CD14-positive monocyte (primary cell): Measurements from ENCODE around the gene NPAS3. TPM values are rescaled to one million over a fixed set of nuclear protein-coding genes. Genes with fewer than 3 reads are reported as not detected.

Experiments
- DNase-seq, 3 donors: peaks; one replicate each; pipeline ENCODE4 v3.0.0-alpha.2; 2011 to 2022
- H2AFZ ChIP-seq: 2 replicates; pipeline ENCODE4 v1.6.0; 2012; ENCODE audit warnings: mild to moderate bottlenecking, low read depth, low read length, inconsistent platforms; ENCODE audit not compliant: insufficient read depth, poor library complexity, severe bottlenecking
- H3K27ac ChIP-seq, 2 donors: 1 replicate in 1 of 2; 2 replicates in 1 of 2; pipeline ENCODE4 v1.5.1; 2012 to 2013; ENCODE audit warnings: low read length in 2 of 2, control low read depth in 1 of 2, inconsistent platforms in 1 of 2, low read depth in 1 of 2, mild to moderate bottlenecking in 1 of 2
- H3K27me3 ChIP-seq, 2 donors: one replicate each; pipeline versions ENCODE4 v1.6.0 to v1.6.1; 2011 to 2013; ENCODE audit warnings: low read length in 2 of 2; ENCODE audit not compliant: control insufficient read depth in 2 of 2, insufficient read depth in 2 of 2
- H3K36me3 ChIP-seq, 2 donors: replicated peaks in 1 of 2; 1 replicate in 1 of 2; 2 replicates in 1 of 2; pipeline versions ENCODE4 v1.5.1 to v1.6.1; 2012 to 2013; ENCODE audit warnings: low read length in 2 of 2, control low read depth in 1 of 2, inconsistent platforms in 1 of 2, mild to moderate bottlenecking in 1 of 2; ENCODE audit not compliant: insufficient read depth in 2 of 2, control insufficient read depth in 1 of 2
- H3K4me1 ChIP-seq, 2 donors: 1 replicate in 1 of 2; 2 replicates in 1 of 2; pipeline versions ENCODE4 v1.5.1 to v1.6.1; 2012 to 2013; ENCODE audit warnings: low read length in 2 of 2, control low read depth in 1 of 2, inconsistent platforms in 1 of 2, mild to moderate bottlenecking in 1 of 2, moderate library complexity in 1 of 2; ENCODE audit not compliant: insufficient read depth in 2 of 2, control insufficient read depth in 1 of 2
- H3K4me2 ChIP-seq: replicated peaks from 2 replicates; pipeline ENCODE3; 2012; ENCODE audit warnings: low read length, moderate library complexity, mild to moderate bottlenecking; ENCODE audit not compliant: poor library complexity, severe bottlenecking; ENCODE audit errors: extremely low read depth
- H3K4me3 ChIP-seq, 3 experiments: fragments of 200-600 bp in 1 of 3; sonication (generic) in 1 of 3; replicated peaks in 1 of 3; 1 replicate in 2 of 3; 2 replicates in 1 of 3; pipeline ENCODE4 v1.5.1; 2011 to 2013; ENCODE audit warnings: low read length in 3 of 3, mild to moderate bottlenecking in 3 of 3, control low read depth in 2 of 3, low read depth in 2 of 3, inconsistent platforms in 1 of 3, moderate library complexity in 1 of 3
- H3K79me2 ChIP-seq: 2 replicates; pipeline ENCODE4 v1.6.0; 2012; ENCODE audit warnings: mild to moderate bottlenecking, control low read depth, inconsistent platforms, low read length, moderate library complexity; ENCODE audit not compliant: insufficient read depth
- H3K9ac ChIP-seq: 2 replicates; pipeline ENCODE4 v1.6.0; 2017; ENCODE audit warnings: low read length, mild to moderate bottlenecking; ENCODE audit not compliant: insufficient read depth, poor library complexity, severe bottlenecking
- H3K9me3 ChIP-seq, 2 donors: replicated peaks in 1 of 2; 1 replicate in 1 of 2; 2 replicates in 1 of 2; pipeline versions ENCODE4 v1.5.1 to v1.6.1; 2012 to 2013; ENCODE audit warnings: low read length in 2 of 2, control low read depth in 1 of 2; ENCODE audit not compliant: control insufficient read depth in 1 of 2, insufficient read depth in 1 of 2
- H4K20me1 ChIP-seq: 2 replicates; pipeline ENCODE4 v1.6.0; 2012; ENCODE audit warnings: mild to moderate bottlenecking, low read length, control low read depth, moderate library complexity; ENCODE audit not compliant: insufficient read depth
- H3K27ac Mint-ChIP-seq, 7 donors: one replicate each; pipeline ENCODE4 v1.8.0; 2020; ENCODE audit warnings: mild to moderate bottlenecking in 7 of 7, mixed read lengths in 7 of 7, moderate library complexity in 6 of 7, inconsistent platforms in 2 of 7
- H3K27me3 Mint-ChIP-seq, 3 donors: one replicate each; pipeline ENCODE4 v1.8.0; 2021 to 2022; ENCODE audit warnings: low read depth in 3 of 3, mild to moderate bottlenecking in 3 of 3, mixed read lengths in 3 of 3, moderate library complexity in 3 of 3, inconsistent platforms in 1 of 3
- H3K36me3 Mint-ChIP-seq, 2 donors: one replicate each; pipeline ENCODE4 v1.8.0; 2020; ENCODE audit warnings: mixed read lengths in 2 of 2, inconsistent platforms in 1 of 2, mild to moderate bottlenecking in 1 of 2
- H3K4me1 Mint-ChIP-seq: one replicate; pipeline ENCODE4 v1.8.0; 2020; ENCODE audit warnings: mild to moderate bottlenecking, mixed read lengths
- H3K4me3 Mint-ChIP-seq, 2 donors: one replicate each; pipeline ENCODE4 v1.8.0; 2020; ENCODE audit warnings: mild to moderate bottlenecking in 2 of 2, mixed read lengths in 2 of 2, moderate library complexity in 1 of 2
- H3K9me3 Mint-ChIP-seq, 7 donors: one replicate each; pipeline ENCODE4 v1.8.0; 2020 to 2022; ENCODE audit warnings: mixed read lengths in 7 of 7, mild to moderate bottlenecking in 6 of 7, moderate library complexity in 6 of 7, inconsistent platforms in 2 of 7
- WGBS: methylation state at CpG from one replicate; pipeline ENCODE4 v1.1.5; 2013; ENCODE audit warnings: missing lambda C conversion rate; ENCODE audit not compliant: insufficient coverage; 5-methylcytosine and 5-hydroxymethylcytosine counted together
- intact Hi-C, 2 donors: fragments of 100-400 bp; cut with micrococcal nuclease; formaldehyde crosslinking; loops; one replicate each; pipeline versions ENCODE4 v1.15.0 to v1.15.1; 2023
- polyA plus RNA-seq, 3 donors: library from polyadenylated mRNA; depleted of rRNA in 1 of 3; unstranded in 2 of 3; stranded (reverse) in 1 of 3; fragments of 300-500 nt in 2 of 3; fragments of >200 nt in 1 of 3; fragmentation: Illumina TruSeq in 2 of 3; gene quantifications; 1 replicate in 2 of 3; 2 replicates in 1 of 3; pipeline ENCODE4 v1.2.3, GENCODE V29; 2012 to 2021
- TF ChIP-seq, protein P1 (sequence below): fragments of 200-600 bp; IDR thresholded peaks from one replicate; pipeline ENCODE4 v1.8.0; 2022; ENCODE audit warnings: antibody characterized with exemption, mild to moderate bottlenecking

The NPAS3 gene
- polyA plus RNA-seq, 3 donors = not detected

GRCh38 chr14:33629792-33630191 lies 691.1 kb downstream of the NPAS3 start:
- Histone ChIP-seq H3K4me3 (no peak overlapping the region), H2AFZ (no peak overlapping the region), H3K4me2 (no peak overlapping the region), H3K9ac (no peak overlapping the region), H3K36me3 (no peaks in the 10 kb centered on the region), H3K9me3 (no peaks in the 10 kb centered on the region), H4K20me1 (no peaks in the 10 kb centered on the region), H3K79me2 (no peaks in the 10 kb centered on the region), H3K4me1 (no peaks in the 10 kb centered on the region), H3K27me3 (no peaks in the 10 kb centered on the region), H3K27ac (no peak overlapping the region)
- Mint-ChIP-seq H3K27ac (no peak overlapping the region), H3K36me3 (no peaks in the 10 kb centered on the region), H3K27me3 (peaks cover 0 to 6% (median 0%) of the 10 kb centered on the region in 3 donors), H3K4me1 (no peaks in the 10 kb centered on the region), H3K9me3 (peaks cover 0 to 5% (median 0%) of the 10 kb centered on the region in 7 donors), H3K4me3 (no peak overlapping the region)
- intact Hi-C loops = no loop called here
- DNase-seq = no peak
- TF ChIP-seq, protein P1, sequence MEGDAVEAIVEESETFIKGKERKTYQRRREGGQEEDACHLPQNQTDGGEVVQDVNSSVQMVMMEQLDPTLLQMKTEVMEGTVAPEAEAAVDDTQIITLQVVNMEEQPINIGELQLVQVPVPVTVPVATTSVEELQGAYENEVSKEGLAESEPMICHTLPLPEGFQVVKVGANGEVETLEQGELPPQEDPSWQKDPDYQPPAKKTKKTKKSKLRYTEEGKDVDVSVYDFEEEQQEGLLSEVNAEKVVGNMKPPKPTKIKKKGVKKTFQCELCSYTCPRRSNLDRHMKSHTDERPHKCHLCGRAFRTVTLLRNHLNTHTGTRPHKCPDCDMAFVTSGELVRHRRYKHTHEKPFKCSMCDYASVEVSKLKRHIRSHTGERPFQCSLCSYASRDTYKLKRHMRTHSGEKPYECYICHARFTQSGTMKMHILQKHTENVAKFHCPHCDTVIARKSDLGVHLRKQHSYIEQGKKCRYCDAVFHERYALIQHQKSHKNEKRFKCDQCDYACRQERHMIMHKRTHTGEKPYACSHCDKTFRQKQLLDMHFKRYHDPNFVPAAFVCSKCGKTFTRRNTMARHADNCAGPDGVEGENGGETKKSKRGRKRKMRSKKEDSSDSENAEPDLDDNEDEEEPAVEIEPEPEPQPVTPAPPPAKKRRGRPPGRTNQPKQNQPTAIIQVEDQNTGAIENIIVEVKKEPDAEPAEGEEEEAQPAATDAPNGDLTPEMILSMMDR = no peak

DNA sequence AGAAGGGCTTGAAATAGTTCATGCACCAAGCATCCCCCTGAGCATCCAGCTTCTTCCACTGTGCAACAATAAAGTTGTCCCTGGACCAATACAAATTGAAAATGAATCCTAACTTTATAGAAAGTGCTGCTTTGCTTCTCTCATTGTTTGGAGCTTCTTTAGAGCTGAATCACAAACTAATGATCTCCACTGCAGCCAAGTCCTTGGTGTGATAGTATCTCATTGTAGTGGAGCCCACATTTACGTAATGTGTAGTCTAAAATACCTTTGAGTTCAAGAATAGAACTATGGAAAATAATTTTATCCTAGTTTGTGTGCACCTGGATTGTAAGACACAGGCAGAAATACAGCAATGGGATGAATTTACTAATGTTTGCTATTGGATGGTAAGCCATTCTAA lies 692.3 kb downstream of the NPAS3 start:
- WGBS = no CpG with 5 or more reads among the region's 1 CpG

More for the DNA sequence above, 692.3 kb downstream of the NPAS3 start:
- H3K27me3 ChIP-seq = no peaks in the 10 kb centered on the region
- Mint-ChIP-seq H3K27ac (no peak overlapping the region), H3K4me3 (no peak overlapping the region), H3K4me1 (no peaks in the 10 kb centered on the region), H3K36me3 (no peaks in the 10 kb centered on the region), H3K27me3 (peaks cover 0 to 6% (median 0%) of the 10 kb centered on the region in 3 donors), H3K9me3 (peaks cover 0 to 5% (median 2%) of the 10 kb centered on the region in 7 donors)
- H3K4me2 ChIP-seq = no peak overlapping the region
- TF ChIP-seq, protein P1 = no peak
- H3K4me1 ChIP-seq = no peaks in the 10 kb centered on the region
- H3K27ac ChIP-seq = no peak overlapping the region
- DNase-seq = no peak
- no peak overlapping the region for H3K4me3 ChIP-seq
- no peaks in the 10 kb centered on the region for H4K20me1 ChIP-seq
- intact Hi-C loops = no loop called here
- no peaks in the 10 kb centered on the region for H3K9me3 ChIP-seq
- no peaks in the 10 kb centered on the region for H3K79me2 ChIP-seq
- H2AFZ ChIP-seq = no peak overlapping the region
- no peak overlapping the region for H3K9ac ChIP-seq
- H3K36me3 ChIP-seq = no peaks in the 10 kb centered on the region
